Activated naive CD8-positive, alpha-beta T cell treated with anti-CD3 and anti-CD28 coated beads for 36 hours (primary cell): Measurements from ENCODE around the gene ENPP3. TPM values are rescaled to one million over a fixed set of nuclear protein-coding genes. Genes with fewer than 3 reads are reported as not detected.
"Not testable (repeated sequence)": the region's sequence is repeated elsewhere in the genome, so short reads cannot be mapped to it uniquely, and the experiment has no call there.

Experiments used
- DNase-seq: peaks from one replicate; pipeline ENCODE4 v3.0.0; 2021
- H3K27ac Mint-ChIP-seq: one replicate; pipeline ENCODE4 v1.8.0; 2022; ENCODE audit warnings: mild to moderate bottlenecking, moderate library complexity, mixed read lengths
- H3K27me3 Mint-ChIP-seq: one replicate; pipeline ENCODE4 v1.8.0; 2022; ENCODE audit warnings: mild to moderate bottlenecking, mixed read lengths
- H3K36me3 Mint-ChIP-seq: one replicate; pipeline ENCODE4 v1.8.0; 2021; ENCODE audit warnings: mild to moderate bottlenecking, mixed read lengths
- H3K4me1 Mint-ChIP-seq: one replicate; pipeline ENCODE4 v1.8.0; 2021; ENCODE audit warnings: mixed read lengths
- H3K4me3 Mint-ChIP-seq: one replicate; pipeline ENCODE4 v1.8.0; 2022; ENCODE audit warnings: mild to moderate bottlenecking, moderate library complexity, mixed read lengths
- H3K9me3 Mint-ChIP-seq: one replicate; pipeline ENCODE4 v1.8.0; 2022; ENCODE audit warnings: mixed read lengths
- total RNA-seq, 2 experiments: library from RNA; stranded (reverse); gene quantifications; one replicate each; pipeline ENCODE4 v1.2.3, GENCODE V29; 2021

Gene ENPP3
- total RNA-seq, 2 experiments from 2014 or later, result 0.45 to 0.64 TPM

GRCh38 chr6:131688286-131688685 is 51.2 kb downstream of the ENPP3 start:
- H3K27ac Mint-ChIP-seq, result peak overlapping the region; percentile 36
- no peaks in the 10 kb centered on the region for H3K36me3 Mint-ChIP-seq
- H3K4me1 Mint-ChIP-seq, result peaks cover 12% of the 10 kb centered on the region
- no peak overlapping the region for H3K4me3 Mint-ChIP-seq
- peaks cover 4% of the 10 kb centered on the region for H3K27me3 Mint-ChIP-seq
- no peaks in the 10 kb centered on the region for H3K9me3 Mint-ChIP-seq
- no peak for DNase-seq

GRCh38 chr6:131692031-131692430 is 54.9 kb downstream of the ENPP3 start:
- Mint-ChIP-seq H3K4me3 (no peak overlapping the region), H3K36me3 (no peaks in the 10 kb centered on the region), H3K9me3 (no peaks in the 10 kb centered on the region), H3K27me3 (peaks cover 4% of the 10 kb centered on the region), H3K4me1 (peaks cover 9% of the 10 kb centered on the region), H3K27ac (no peak overlapping the region)
- DNase-seq, result no peak

GRCh38 chr6:131692589-131692988 is 55.5 kb downstream of the ENPP3 start:
- Mint-ChIP-seq H3K4me1 (peaks cover 9% of the 10 kb centered on the region), H3K27me3 (peaks cover 4% of the 10 kb centered on the region), H3K4me3 (no peak overlapping the region), H3K9me3 (no peaks in the 10 kb centered on the region), H3K36me3 (no peaks in the 10 kb centered on the region), H3K27ac (no peak overlapping the region)
- no peak for DNase-seq

GRCh38 chr6:131693384-131693783 is 56.3 kb downstream of the ENPP3 start:
- no peak for DNase-seq
- Mint-ChIP-seq H3K36me3 (no peaks in the 10 kb centered on the region), H3K9me3 (no peaks in the 10 kb centered on the region), H3K4me1 (peaks cover 4% of the 10 kb centered on the region), H3K27me3 (peaks cover 4% of the 10 kb centered on the region), H3K27ac (no peak overlapping the region), H3K4me3 (no peak overlapping the region)

- H3K27me3 Mint-ChIP-seq, result peaks cover 4% of the 10 kb centered on the region
- H3K36me3 Mint-ChIP-seq, result no peaks in the 10 kb centered on the region
- H3K27ac Mint-ChIP-seq, result no peak overlapping the region
- peaks cover 1% of the 10 kb centered on the region for H3K4me1 Mint-ChIP-seq
- H3K4me3 Mint-ChIP-seq, result no peak overlapping the region
- DNase-seq, result peak; percentile 13
- no peaks in the 10 kb centered on the region for H3K9me3 Mint-ChIP-seq
Measured at GRCh38 chr6:131694832-131695426, 57.8 kb downstream of the ENPP3 start.

GRCh38 chr6:131696956-131697355 is 59.9 kb downstream of the ENPP3 start:
- no peaks in the 10 kb centered on the region for H3K36me3 Mint-ChIP-seq
- H3K27ac Mint-ChIP-seq, result no peak overlapping the region
- H3K4me1 Mint-ChIP-seq, result no peaks in the 10 kb centered on the region
- H3K9me3 Mint-ChIP-seq, result no peaks in the 10 kb centered on the region
- no peaks in the 10 kb centered on the region for H3K27me3 Mint-ChIP-seq
- H3K4me3 Mint-ChIP-seq, result no peak overlapping the region
- no peak for DNase-seq

GRCh38 chr6:131700851-131701250 is 63.7 kb downstream of the ENPP3 start:
- H3K27ac Mint-ChIP-seq, DNase-seq, H3K9me3 Mint-ChIP-seq, H3K4me1 Mint-ChIP-seq, H3K36me3 Mint-ChIP-seq, H3K4me3 Mint-ChIP-seq, H3K27me3 Mint-ChIP-seq: not testable (repeated sequence)

- not testable (repeated sequence) for H3K36me3 Mint-ChIP-seq, H3K9me3 Mint-ChIP-seq, H3K4me1 Mint-ChIP-seq, H3K4me3 Mint-ChIP-seq, H3K27me3 Mint-ChIP-seq, H3K27ac Mint-ChIP-seq, DNase-seq
Measured at GRCh38 chr6:131703905-131704304, 66.8 kb downstream of the ENPP3 start.

- H3K36me3 Mint-ChIP-seq, result not testable (repeated sequence)
Measured at GRCh38 chr6:131710917-131711316, 73.8 kb downstream of the ENPP3 start, which contains the start of gene CTAGE9. Gene CTAGE9 (minus strand): TSS chr6:131711017. CDS start chr6:131711017, 0 bp downstream.

GRCh38 chr6:131715567-131715966 is 78.5 kb downstream of the ENPP3 start:
- not testable (repeated sequence) for H3K4me3 Mint-ChIP-seq, H3K27ac Mint-ChIP-seq, H3K27me3 Mint-ChIP-seq, DNase-seq, H3K36me3 Mint-ChIP-seq, H3K9me3 Mint-ChIP-seq, H3K4me1 Mint-ChIP-seq

More at GRCh38 chr6:131710917-131711316, 73.8 kb downstream of the ENPP3 start, which contains the start of gene CTAGE9:
- not testable (repeated sequence) for H3K4me1 Mint-ChIP-seq, H3K4me3 Mint-ChIP-seq, H3K27me3 Mint-ChIP-seq, H3K9me3 Mint-ChIP-seq, H3K27ac Mint-ChIP-seq, DNase-seq

- no peaks in the 10 kb centered on the region for H3K36me3 Mint-ChIP-seq
- DNase-seq, result no peak
- H3K4me3 Mint-ChIP-seq, result no peak overlapping the region
- H3K9me3 Mint-ChIP-seq, result no peaks in the 10 kb centered on the region
- H3K4me1 Mint-ChIP-seq, result no peaks in the 10 kb centered on the region
- H3K27ac Mint-ChIP-seq, result no peak overlapping the region
- no peaks in the 10 kb centered on the region for H3K27me3 Mint-ChIP-seq
Measured at GRCh38 chr6:131717836-131718542, 80.9 kb downstream of the ENPP3 start.

GRCh38 chr6:131721161-131721560 is 84.1 kb downstream of the ENPP3 start:
- Mint-ChIP-seq H3K4me3 (no peak overlapping the region), H3K36me3 (no peaks in the 10 kb centered on the region), H3K4me1 (peaks cover 2% of the 10 kb centered on the region), H3K9me3 (peaks cover under 1% of the 10 kb centered on the region), H3K27ac (no peak overlapping the region), H3K27me3 (no peaks in the 10 kb centered on the region)
- no peak for DNase-seq

GRCh38 chr6:131724114-131724513 is 87.0 kb downstream of the ENPP3 start:
- peaks cover 1% of the 10 kb centered on the region for H3K9me3 Mint-ChIP-seq
- H3K36me3 Mint-ChIP-seq, result peaks cover 5% of the 10 kb centered on the region
- DNase-seq, result no peak
- H3K27ac Mint-ChIP-seq, result no peak overlapping the region
- H3K4me1 Mint-ChIP-seq, result peaks cover 2% of the 10 kb centered on the region
- no peak overlapping the region for H3K4me3 Mint-ChIP-seq
- no peaks in the 10 kb centered on the region for H3K27me3 Mint-ChIP-seq

GRCh38 chr6:131727467-131727866 is 90.4 kb downstream of the ENPP3 start:
- no peaks in the 10 kb centered on the region for H3K27me3 Mint-ChIP-seq

GRCh38 chr6:131727868-131728267 is 90.8 kb downstream of the ENPP3 start:
- no peak overlapping the region for H3K27ac Mint-ChIP-seq
- peaks cover 2% of the 10 kb centered on the region for H3K4me1 Mint-ChIP-seq
- peaks cover 4% of the 10 kb centered on the region for H3K9me3 Mint-ChIP-seq
- DNase-seq, result no peak
- no peak overlapping the region for H3K4me3 Mint-ChIP-seq
- H3K36me3 Mint-ChIP-seq, result peaks cover 5% of the 10 kb centered on the region
- H3K27me3 Mint-ChIP-seq, result no peaks in the 10 kb centered on the region

More at GRCh38 chr6:131727467-131727866, 90.4 kb downstream of the ENPP3 start:
- Mint-ChIP-seq H3K36me3 (peaks cover 5% of the 10 kb centered on the region), H3K27ac (no peak overlapping the region), H3K4me1 (peaks cover 2% of the 10 kb centered on the region), H3K4me3 (no peak overlapping the region), H3K9me3 (peaks cover 4% of the 10 kb centered on the region)
- DNase-seq, result no peak
